Immature natural killer cell (primary cell): ENCODE measurements around the gene DNAJC18. TPM values are rescaled to one million over a fixed set of nuclear protein-coding genes. Genes with fewer than 3 reads are reported as not detected.
"Not testable (repeated sequence)": the region's sequence is repeated elsewhere in the genome, so short reads cannot be mapped to it uniquely, and the experiment has no call there.

Source experiments
- DNase-seq, 3 donors: peaks; one replicate each; pipeline ENCODE4 v3.0.0; 2022; ENCODE audit warnings: mixed read lengths in 1 of 3
- H3K27ac Mint-ChIP-seq, 6 donors: one replicate each; pipeline ENCODE4 v1.8.0; 2020; ENCODE audit warnings: mixed read lengths in 6 of 6, mild to moderate bottlenecking in 5 of 6, inconsistent platforms in 4 of 6, moderate library complexity in 3 of 6
- H3K27me3 Mint-ChIP-seq, 3 donors: one replicate each; pipeline ENCODE4 v1.8.0; 2020 to 2021; ENCODE audit warnings: low read depth in 3 of 3, mild to moderate bottlenecking in 3 of 3, mixed read lengths in 3 of 3, moderate library complexity in 3 of 3, inconsistent platforms in 1 of 3
- H3K36me3 Mint-ChIP-seq, 3 donors: one replicate each; pipeline ENCODE4 v1.8.0; 2020; ENCODE audit warnings: mixed read lengths in 3 of 3, inconsistent platforms in 2 of 3, mild to moderate bottlenecking in 2 of 3
- H3K4me1 Mint-ChIP-seq, 2 donors: one replicate each; pipeline ENCODE4 v1.8.0; 2020; ENCODE audit warnings: inconsistent platforms in 2 of 2, mild to moderate bottlenecking in 2 of 2, mixed read lengths in 2 of 2, moderate library complexity in 1 of 2
- H3K4me3 Mint-ChIP-seq, 5 donors: one replicate each; pipeline ENCODE4 v1.8.0; 2020; ENCODE audit warnings: mild to moderate bottlenecking in 5 of 5, mixed read lengths in 5 of 5, inconsistent platforms in 3 of 5, moderate library complexity in 3 of 5
- H3K9me3 Mint-ChIP-seq, 6 donors: one replicate each; pipeline ENCODE4 v1.8.0; 2020; ENCODE audit warnings: mild to moderate bottlenecking in 6 of 6, mixed read lengths in 6 of 6, inconsistent platforms in 4 of 6, moderate library complexity in 3 of 6
- polyA plus RNA-seq, 3 donors: library from polyadenylated mRNA; unstranded; fragments of 300-500 nt; fragmentation: Illumina TruSeq; gene quantifications; one replicate each; pipeline ENCODE4 v1.2.3, GENCODE V29; 2021

The DNAJC18 gene
- polyA plus RNA-seq, 3 donors from 2014 or later: 3.7 to 4.3 TPM; not detected in 1

DNA sequence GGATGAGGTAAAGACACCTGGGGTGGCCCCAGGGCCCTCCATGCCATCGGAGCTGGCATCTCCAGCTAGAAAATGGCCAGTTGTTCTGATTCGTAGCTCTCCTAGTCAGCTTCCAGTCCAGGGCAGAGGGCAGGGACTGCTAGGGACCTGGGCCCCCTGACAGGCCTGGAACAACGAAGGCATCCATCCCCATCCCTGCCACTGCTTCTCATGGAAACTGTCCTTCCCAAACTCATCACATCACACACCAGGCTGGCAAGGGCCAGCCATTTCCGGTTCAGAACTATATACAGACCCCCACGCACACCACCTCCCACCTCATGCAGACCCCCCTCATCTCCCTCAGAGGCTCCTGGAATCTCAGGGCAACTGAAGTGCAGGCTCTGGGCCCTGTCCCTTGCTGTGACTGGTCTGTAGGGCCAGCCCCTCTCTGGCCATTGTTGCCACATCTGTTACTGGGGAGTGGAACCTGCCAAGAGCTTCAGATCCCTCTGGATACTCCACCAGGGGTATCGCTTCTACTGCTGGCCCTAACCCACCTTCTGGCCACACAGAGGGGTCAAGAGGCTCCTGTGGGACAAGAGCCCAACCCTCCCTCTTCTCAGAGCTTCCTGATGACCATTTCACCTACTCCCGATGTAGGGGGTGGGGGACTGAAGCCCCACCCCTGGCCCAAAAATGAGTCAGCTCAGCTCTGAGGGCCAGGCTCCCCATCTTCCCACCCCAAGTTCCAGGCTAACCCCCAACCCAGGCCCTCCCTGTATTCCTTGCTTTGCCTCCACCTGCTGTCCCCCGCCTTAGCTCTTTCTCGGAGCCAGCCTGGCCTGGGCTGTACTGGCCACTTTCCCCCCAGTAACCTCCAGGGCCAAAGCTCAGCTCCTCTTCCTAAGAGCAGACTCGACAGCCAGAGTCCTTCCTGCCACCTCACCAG lies 48.4 kb downstream of the DNAJC18 start:
- DNase-seq: no peak
- H3K27me3 Mint-ChIP-seq: peaks cover 13 to 17% (median 17%) of the 10 kb centered on the region in 3 donors
- no peaks in the 10 kb centered on the region for H3K36me3 Mint-ChIP-seq
- peak overlapping the region; percentile 86 to 96 (median 92) for H3K27ac Mint-ChIP-seq
- H3K4me3 Mint-ChIP-seq: peak overlapping the region; percentile 55 to 84 (median 77)
- peaks cover 47 to 58% of the 10 kb centered on the region in 2 donors for H3K4me1 Mint-ChIP-seq
- no peaks in the 10 kb centered on the region for H3K9me3 Mint-ChIP-seq

DNA sequence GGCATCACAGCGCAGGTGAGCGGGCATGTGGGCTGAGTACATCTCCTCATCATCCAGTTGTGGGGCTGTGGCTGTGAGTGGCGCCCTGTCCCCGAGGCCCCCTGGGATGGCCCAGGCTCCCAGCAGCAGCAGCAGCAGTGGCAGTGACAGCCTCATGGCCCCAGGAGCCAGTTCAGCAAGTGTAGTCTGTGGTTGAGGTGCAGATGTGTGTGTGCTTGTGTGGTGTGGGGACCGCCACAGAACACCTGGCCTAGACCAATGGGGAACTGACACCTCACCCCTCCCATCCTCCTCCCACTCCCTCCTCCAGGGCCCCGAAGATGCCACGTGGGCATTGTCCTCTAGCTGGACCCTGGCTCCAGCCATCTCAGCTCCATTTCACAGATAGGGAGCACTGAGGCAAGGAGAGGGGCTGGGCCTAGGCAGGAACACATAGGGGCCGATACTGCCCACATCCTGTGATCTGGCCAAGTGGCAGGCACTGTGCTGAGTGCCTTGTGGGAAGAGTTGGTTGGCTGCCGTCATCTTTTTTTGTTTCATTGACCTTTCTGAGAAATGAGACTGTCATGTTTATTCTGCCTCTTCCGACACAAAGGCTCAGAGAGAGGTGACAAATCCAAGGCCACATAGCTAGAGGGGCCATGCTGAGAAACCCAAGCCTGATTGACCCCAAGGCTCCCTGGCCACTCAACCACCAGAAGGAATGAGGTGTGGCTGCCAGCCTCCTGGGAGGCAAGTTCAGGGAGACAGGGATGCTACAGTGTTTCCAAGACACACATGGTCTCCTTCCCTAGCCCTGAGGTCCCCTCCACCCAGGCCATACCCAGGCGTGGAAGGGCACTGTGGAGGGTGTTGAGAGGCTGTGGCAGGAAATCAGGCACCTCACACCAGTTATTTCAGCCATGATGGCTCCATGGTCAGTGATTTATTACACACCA lies 49.4 kb downstream of the DNAJC18 start, which contains the start of gene MZB1:
Gene MZB1 (minus strand): TSS at position 213 of the 938 bp plus-strand sequence. CDS start 57 bp downstream, at position 156.
- Mint-ChIP-seq H3K27ac (peak within 1 kb of the TSS; percentile 86 to 96 (median 92)), H3K4me1 (peaks cover 56 to 67% of the 10 kb centered on the region in 2 donors), H3K36me3 (no peaks in the 10 kb centered on the region), H3K4me3 (peak within 1 kb of the TSS; percentile 55 to 84 (median 77)), H3K9me3 (no peaks in the 10 kb centered on the region), H3K27me3 (peaks cover 13 to 17% (median 17%) of the 10 kb centered on the region in 3 donors)
- DNase-seq: peak; percentile 85 to 91 (median 89)

DNA sequence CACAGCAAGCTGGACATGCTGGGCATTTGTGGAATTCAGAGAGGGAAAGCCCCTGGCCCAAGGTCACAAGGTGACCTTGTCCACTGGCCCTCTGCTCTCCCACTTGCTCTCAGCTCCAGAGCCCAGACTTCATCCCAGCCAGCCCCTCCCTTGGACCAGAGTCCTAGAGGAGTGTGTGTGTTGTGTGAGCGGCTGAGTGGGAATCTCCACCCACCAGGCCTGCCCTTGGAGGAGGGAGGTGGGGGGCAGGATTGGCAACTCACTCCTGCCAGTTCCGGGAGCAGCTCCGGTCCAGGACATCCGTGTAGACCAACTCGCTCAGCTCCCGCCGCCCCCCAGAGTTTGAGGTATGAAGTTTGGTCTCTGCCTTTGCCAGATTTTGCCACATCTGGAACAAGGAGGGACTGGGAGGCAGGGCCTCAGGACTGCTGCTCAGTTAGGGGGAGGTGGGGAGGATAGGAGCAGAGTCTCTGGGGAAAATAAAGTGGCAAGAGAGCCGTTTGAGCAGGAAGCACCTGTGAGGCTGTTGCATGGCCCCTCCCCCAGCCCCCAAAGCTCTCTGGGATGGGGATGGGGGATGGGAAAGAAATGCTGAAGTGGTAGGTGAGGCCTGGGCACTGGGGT lies 51.0 kb downstream of the DNAJC18 start:
- H3K36me3 Mint-ChIP-seq: no peaks in the 10 kb centered on the region
- peaks cover 62 to 73% of the 10 kb centered on the region in 2 donors for H3K4me1 Mint-ChIP-seq
- H3K27me3 Mint-ChIP-seq: peaks cover 13 to 17% (median 17%) of the 10 kb centered on the region in 3 donors
- DNase-seq: no peak
- H3K4me3 Mint-ChIP-seq: no peak overlapping the region
- H3K9me3 Mint-ChIP-seq: no peaks in the 10 kb centered on the region
- H3K27ac Mint-ChIP-seq: peak overlapping the region in 2 of 6 donors; percentile 16 to 23

DNA sequence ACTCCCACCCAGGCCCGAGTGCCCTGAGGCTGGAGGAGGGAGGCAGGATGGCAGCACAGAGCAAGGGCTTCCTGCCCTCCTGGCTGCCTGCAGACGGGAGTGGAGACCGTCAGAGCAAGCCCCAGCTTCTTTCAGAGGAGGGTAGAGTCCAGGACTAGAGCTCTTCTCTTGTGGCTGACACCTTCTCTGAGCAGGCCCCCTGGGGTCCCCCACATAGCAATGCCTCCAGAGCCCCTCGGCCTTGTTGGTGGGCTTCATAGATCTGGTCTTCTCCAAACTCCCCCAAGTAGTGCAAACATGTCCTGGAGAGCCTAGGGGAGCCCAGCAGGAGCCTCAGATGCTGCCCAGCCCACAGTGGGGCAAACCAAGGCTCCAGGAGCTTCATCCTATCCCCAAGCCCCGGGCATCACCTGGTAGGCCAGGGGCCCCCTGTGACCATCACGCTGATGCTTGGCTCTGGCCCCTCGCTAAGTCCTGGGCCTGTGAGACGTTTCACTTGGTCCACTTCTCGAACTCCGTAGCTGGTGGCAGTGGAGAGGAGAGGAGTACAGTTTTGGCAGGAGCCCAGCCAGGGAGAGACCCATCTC lies 51.6 kb downstream of the DNAJC18 start:
- H3K4me3 Mint-ChIP-seq: no peak overlapping the region
- H3K27me3 Mint-ChIP-seq: peaks cover 13 to 17% (median 16%) of the 10 kb centered on the region in 3 donors
- DNase-seq: no peak
- no peaks in the 10 kb centered on the region for H3K36me3 Mint-ChIP-seq
- peaks cover 56 to 66% of the 10 kb centered on the region in 2 donors for H3K4me1 Mint-ChIP-seq
- no peaks in the 10 kb centered on the region for H3K9me3 Mint-ChIP-seq
- peak overlapping the region in 4 of 6 donors; percentile 7 to 45 (median 28) for H3K27ac Mint-ChIP-seq

DNA sequence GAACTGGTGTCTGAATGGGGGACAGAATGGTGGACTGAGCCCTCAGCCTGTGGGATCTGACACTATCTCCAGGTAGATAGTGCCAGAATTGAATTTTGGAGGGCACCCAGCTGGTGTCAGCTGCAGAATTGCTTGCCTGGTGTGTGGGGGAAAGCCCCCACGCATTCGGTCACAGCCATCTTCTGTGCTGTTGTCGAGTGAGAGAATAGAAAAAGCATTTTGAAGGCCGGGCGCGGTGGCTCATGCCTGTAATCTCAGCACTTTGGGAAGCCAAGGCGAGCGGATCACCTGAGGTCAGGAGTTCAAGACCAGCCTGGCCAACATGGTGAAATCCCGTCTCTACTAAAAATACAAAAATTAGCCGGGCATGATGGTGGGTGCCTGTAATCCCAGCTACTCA lies 52.4 kb downstream of the DNAJC18 start:
- peaks cover 13 to 17% (median 14%) of the 10 kb centered on the region in 3 donors for H3K27me3 Mint-ChIP-seq
- DNase-seq, H3K36me3 Mint-ChIP-seq, H3K9me3 Mint-ChIP-seq, H3K4me3 Mint-ChIP-seq: not testable (repeated sequence)
- peak overlapping the region in 3 of 6 donors; percentile 61 to 94 (median 85) for H3K27ac Mint-ChIP-seq
- peaks cover 53 to 65% of the 10 kb centered on the region in 2 donors for H3K4me1 Mint-ChIP-seq

DNA sequence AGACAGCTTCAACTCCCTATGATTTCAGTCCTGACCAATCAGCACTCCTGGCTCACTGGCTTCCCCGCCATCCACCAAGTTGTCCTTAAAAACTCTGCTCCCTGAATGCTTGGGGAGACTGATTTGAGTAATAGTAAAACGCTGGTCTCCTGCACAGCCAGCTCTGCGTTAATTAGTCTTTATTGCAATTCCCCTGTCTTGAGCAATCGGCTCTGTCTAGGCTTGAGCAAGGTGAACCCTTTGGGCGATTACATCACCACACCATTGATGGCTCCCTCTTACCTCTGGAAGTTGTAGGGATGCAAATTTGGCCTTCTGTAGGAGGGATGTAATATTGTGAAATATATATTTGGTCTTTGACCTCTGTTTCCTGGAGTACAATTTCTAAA lies 53.3 kb downstream of the DNAJC18 start:
- Mint-ChIP-seq H3K36me3 (no peaks in the 10 kb centered on the region), H3K9me3 (no peaks in the 10 kb centered on the region), H3K27me3 (peaks cover 10 to 13% (median 11%) of the 10 kb centered on the region in 3 donors), H3K4me3 (peak overlapping the region in 3 of 5 donors; percentile 8 to 91 (median 84)), H3K4me1 (peaks cover 43 to 56% of the 10 kb centered on the region in 2 donors), H3K27ac (peak overlapping the region in 5 of 6 donors; percentile 20 to 94 (median 85))
- no peak for DNase-seq

DNA sequence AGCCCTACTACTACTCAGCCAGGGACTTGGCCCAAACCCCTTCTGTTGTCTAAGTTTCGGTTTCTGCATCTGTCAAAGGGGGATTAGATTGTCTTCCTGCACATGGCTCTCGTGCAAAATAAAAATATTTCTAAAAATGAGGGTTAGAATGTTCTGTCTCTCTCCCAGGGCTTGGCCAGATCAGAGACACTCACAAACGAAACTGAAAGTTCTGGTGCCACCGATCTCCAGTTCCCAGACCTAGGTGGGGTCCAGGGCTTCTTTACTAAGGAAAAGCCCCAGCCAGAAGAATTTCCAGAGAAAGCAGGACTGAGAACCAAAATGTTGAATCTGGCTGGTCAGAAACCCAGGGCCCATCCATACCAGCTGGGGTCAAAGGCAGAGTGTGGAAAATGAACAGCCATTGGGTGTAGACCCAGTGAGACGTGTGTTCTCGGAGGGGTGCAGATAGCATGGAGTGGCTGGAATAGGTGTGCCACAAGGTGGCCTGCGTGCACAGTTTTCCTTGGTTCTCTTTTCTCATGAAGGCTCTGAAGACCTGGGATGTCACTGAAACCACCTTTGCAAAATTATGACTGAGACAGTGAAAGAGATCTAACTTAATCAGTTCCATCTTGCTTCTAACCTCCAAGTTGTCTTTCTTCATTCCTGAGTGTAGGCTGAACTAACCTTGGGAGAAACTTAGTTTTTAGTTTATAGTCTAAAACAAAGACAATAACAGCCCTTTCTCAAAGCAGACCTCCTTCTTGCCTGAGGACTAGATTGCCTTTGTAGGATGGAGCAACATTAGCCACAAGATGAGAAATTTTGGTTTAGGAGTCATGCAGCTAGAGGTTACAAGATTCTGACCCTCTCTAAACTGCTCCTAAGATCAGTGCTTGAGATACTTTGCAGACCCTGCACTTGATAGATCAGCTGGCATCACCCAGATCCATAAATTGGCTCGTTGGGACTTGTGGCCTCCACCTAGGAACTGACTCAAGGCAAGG lies 54.0 kb downstream of the DNAJC18 start:
- H3K36me3 Mint-ChIP-seq: no peaks in the 10 kb centered on the region
- no peaks in the 10 kb centered on the region for H3K9me3 Mint-ChIP-seq
- peak overlapping the region; percentile 81 to 94 (median 94) for H3K27ac Mint-ChIP-seq
- peak; percentile 29 to 44 (median 40) for DNase-seq
- peaks cover 36 to 49% of the 10 kb centered on the region in 2 donors for H3K4me1 Mint-ChIP-seq
- peak overlapping the region; percentile 80 to 91 (median 84) for H3K4me3 Mint-ChIP-seq
- H3K27me3 Mint-ChIP-seq: peaks cover 8 to 11% (median 10%) of the 10 kb centered on the region in 3 donors

DNA sequence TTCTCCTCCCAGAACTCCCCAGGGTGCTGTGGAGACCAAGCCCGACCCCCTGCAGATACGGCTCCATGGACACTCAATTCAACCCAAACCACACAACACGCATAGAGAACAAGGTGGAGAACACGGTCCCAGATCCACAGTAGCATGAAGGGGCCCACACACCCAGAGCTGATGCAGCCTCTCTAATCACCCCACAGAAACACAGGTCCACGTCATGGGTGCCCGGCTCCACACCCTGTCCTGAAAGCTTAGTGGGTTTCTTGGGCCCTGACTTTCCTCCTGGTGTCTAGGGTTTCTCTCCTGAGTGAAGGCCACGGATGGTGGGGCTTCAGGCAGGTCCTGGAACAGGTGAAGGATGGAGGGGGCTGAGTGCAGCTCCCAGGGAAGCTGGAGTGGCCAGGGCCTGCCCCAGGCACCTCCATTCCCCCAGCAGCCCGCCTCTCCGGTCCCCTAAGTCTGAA lies 54.7 kb downstream of the DNAJC18 start:
- H3K4me1 Mint-ChIP-seq: peaks cover 29 to 42% of the 10 kb centered on the region in 2 donors
- peak overlapping the region; percentile 80 to 91 (median 84) for H3K4me3 Mint-ChIP-seq
- DNase-seq: no peak
- peak overlapping the region; percentile 81 to 94 (median 94) for H3K27ac Mint-ChIP-seq
- H3K27me3 Mint-ChIP-seq: peaks cover 4 to 6% (median 4%) of the 10 kb centered on the region in 3 donors
- no peaks in the 10 kb centered on the region for H3K36me3 Mint-ChIP-seq
- no peaks in the 10 kb centered on the region for H3K9me3 Mint-ChIP-seq

DNA sequence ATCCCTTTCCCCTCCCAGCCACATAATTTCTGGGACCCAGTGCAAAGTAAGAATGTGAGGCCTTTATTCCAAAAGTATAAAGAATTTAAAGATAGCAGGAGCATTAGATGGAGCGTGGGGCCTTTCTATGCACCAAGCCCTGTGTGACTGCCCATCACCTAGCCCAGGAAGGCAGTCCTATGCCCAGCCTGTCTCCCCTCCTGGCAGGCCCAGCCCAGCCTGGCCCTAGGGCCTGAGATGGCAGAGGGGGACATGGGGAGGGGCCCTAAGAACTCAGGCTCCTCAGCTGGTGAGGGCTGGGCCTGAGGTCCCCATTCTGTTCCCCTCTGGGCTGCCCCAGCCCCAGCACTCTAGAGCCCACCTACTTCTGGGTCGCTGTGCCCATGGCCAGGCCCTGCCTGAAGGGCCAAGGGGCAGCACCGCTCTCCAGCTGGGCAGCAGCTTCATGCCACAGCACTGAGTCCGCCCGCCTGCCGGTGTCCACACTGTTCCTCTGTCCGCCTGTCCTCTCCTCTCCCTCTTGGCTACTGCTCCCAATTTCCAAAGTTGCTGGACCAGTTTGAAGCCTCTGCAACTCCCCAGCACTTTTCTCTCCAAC lies 55.2 kb downstream of the DNAJC18 start:
- peak overlapping the region in 4 of 5 donors; percentile 30 to 91 (median 86) for H3K4me3 Mint-ChIP-seq
- H3K9me3 Mint-ChIP-seq: no peaks in the 10 kb centered on the region
- peaks cover 24 to 37% of the 10 kb centered on the region in 2 donors for H3K4me1 Mint-ChIP-seq
- no peak for DNase-seq
- H3K36me3 Mint-ChIP-seq: no peaks in the 10 kb centered on the region
- peaks cover 0 to 4% (median 0%) of the 10 kb centered on the region in 3 donors for H3K27me3 Mint-ChIP-seq
- peak overlapping the region; percentile 81 to 94 (median 94) for H3K27ac Mint-ChIP-seq

DNA sequence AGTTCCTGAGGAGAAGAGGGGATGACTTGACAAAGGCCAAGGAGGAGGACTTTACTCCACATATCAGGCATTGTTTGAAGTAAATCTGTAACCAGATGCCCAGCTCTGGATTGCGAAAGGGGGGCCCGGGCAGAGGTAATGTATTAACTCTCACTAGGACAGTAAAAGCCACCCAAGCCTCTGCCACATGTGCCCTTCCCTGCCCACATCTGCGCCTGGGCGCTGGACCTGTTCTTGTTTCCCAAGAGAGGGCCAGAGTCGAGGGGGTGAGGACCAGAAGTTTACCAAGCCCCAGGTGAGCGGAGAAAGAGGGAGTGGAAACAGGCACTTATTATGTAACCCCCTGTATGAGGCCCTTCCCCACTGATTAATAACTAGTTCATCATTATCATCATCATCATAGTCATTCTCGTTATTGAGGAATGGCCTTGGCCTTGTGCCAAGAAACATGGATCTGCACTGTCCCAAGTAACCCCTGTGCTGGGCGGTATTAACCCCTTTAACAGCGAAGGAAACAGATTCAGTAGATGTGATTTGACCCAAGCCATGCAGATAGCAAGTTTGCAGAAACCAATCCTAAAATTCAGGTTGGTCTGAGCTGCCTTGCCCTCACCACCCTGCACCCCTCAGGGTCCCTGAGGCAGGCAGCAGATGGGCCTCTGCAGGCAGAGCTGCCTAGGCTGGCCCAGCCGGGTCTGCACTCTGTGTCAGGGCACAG lies 55.9 kb downstream of the DNAJC18 start, which contains the start of gene SLC23A1:
Gene SLC23A1 (minus strand): TSS at position 23 of the 718 bp plus-strand sequence. CDS start 44 bp downstream, outside the sequence.
- H3K4me1 Mint-ChIP-seq: peaks cover 23 to 32% of the 10 kb centered on the region in 2 donors
- no peaks in the 10 kb centered on the region for H3K36me3 Mint-ChIP-seq
- no peak for DNase-seq
- H3K9me3 Mint-ChIP-seq: no peaks in the 10 kb centered on the region
- peaks cover 0 to 4% (median 0%) of the 10 kb centered on the region in 3 donors for H3K27me3 Mint-ChIP-seq
- H3K27ac Mint-ChIP-seq: peak within 1 kb of the TSS in 3 of 6 donors; percentile 16 to 57 (median 53)
- peak within 1 kb of the TSS in 3 of 5 donors; percentile 20 to 47 (median 30) for H3K4me3 Mint-ChIP-seq

DNA sequence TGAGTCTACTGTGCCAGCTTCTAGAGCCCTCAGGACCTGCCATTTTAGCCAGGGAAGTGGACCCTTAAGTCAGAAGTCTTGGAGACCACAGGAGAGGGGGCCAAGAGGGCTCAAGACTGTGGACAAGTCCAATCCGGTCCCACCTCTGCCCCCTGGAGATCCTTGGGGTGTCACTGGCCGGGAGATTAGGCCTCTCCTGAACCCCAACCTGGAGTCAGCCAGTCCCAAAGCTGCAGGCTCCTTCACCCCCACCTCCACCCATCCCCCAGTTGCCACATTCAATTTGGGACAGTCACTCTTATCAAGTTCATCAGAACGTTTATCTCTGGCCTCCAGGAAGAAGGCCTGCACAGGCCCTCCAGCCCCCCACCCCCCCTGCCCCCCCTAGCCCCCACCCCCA lies 56.5 kb downstream of the DNAJC18 start:
- Mint-ChIP-seq H3K4me1 (peaks cover 23 to 26% of the 10 kb centered on the region in 2 donors), H3K9me3 (no peaks in the 10 kb centered on the region), H3K27me3 (peaks cover 0 to 4% (median 0%) of the 10 kb centered on the region in 3 donors), H3K4me3 (no peak overlapping the region), H3K36me3 (no peaks in the 10 kb centered on the region), H3K27ac (no peak overlapping the region)
- no peak for DNase-seq
